SK-MEL-5 (cell line): ENCODE measurements around the gene MRPL55. TPM values are rescaled to one million over a fixed set of nuclear protein-coding genes. Genes with fewer than 3 reads are reported as not detected.

Experiments used
- DNase-seq: peaks from one replicate; pipeline ENCODE4 v3.0.0-alpha.2; 2016; ENCODE audit warnings: low read depth, low spot score
- in situ Hi-C: cut with HindIII; loops from 2 replicates; pipeline ENCODE4 v1.10.0; 2016; ENCODE audit warnings: low sequenced_read_pairs, high pct_unique_total_duplicates, low pct_unique_long_range_greater_than_20kb
- small RNA-seq, 2 experiments: library from RNA; depleted of rRNA; stranded (forward); fragments of <200 nt; gene quantifications; one replicate each; pipeline ENCODE3, GENCODE V24; 2014
- total RNA-seq: library from RNA; depleted of rRNA; stranded (reverse); fragments of >200 nt; shearing (Covaris generic); gene quantifications from 2 replicates; pipeline ENCODE4 v1.2.3, GENCODE V29; 2014; rRNA removed

The MRPL55 gene
- total RNA-seq, 1 experiment from 2014 or later: 59.6 TPM

DNA sequence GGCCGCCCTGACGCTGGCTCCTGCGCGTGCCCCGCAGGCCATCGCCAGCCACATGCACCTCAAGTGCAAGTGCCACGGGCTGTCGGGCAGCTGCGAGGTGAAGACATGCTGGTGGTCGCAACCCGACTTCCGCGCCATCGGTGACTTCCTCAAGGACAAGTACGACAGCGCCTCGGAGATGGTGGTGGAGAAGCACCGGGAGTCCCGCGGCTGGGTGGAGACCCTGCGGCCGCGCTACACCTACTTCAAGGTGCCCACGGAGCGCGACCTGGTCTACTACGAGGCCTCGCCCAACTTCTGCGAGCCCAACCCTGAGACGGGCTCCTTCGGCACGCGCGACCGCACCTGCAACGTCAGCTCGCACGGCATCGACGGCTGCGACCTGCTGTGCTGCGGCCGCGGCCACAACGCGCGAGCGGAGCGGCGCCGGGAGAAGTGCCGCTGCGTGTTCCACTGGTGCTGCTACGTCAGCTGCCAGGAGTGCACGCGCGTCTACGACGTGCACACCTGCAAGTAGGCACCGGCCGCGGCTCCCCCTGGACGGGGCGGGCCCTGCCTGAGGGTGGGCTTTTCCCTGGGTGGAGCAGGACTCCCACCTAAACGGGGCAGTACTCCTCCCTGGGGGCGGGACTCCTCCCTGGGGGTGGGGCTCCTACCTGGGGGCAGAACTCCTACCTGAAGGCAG is 50.0 kb downstream of the MRPL55 start:
- DNase-seq: no peak
- in situ Hi-C loops: no loop called here

DNA sequence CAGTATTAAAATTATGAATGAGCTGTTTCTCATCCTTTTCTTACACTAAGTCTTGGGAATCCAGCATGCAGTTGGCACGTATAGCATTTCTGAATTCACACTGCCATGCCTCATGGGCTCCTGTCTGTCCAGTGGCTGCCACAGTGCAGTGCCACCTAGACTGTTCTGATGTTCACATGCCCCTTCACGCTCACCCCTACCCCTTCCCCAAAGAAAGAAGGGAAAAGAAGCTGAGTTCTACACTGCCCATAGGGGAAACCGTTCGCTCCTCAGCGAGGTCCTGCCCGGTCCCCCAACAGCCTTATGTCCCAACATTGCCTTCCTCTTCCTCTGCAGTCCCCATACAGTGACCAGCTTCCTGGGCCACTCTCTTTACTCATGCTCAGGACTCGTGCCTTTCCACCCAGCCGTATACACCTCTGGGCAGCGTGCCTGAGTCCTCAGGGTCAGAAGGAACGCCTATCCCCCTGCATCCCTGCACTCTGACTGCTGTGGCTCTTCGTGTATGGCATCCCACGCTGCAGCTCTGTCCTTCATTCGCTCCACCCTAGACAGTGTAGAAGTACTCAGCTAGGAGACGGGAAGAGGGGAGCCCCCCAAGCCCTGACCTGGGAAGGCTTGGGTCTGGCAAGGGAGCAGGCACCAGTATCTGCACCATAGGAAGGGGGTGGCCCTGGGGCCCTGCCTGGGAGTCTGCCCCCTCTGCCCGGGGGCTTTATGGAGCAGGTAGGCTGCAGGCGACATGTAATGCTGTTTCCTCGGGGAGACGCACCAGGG is 50.7 kb downstream of the MRPL55 start:
- in situ Hi-C loops: no loop called here
- DNase-seq: no peak

Small RNA genes within 50 kb of the gene (small RNA-seq; reads per million reads assigned to genes)
- 0 reads per million in 2 experiments for gene AL359510.1

Other genes with a start within 250 kb of the MRPL55 start
- gene WNT9A, start 161.4 kb downstream of the MRPL55 start, total RNA-seq: not detected in 2 replicates
- gene WNT3A, start 102.3 kb downstream of the MRPL55 start, total RNA-seq: not detected in 2 replicates
- 101 and 106 TPM in 2 replicates for gene ARF1, start 26.6 kb downstream of the MRPL55 start, total RNA-seq
- gene C1orf35, start 6.0 kb downstream of the MRPL55 start, total RNA-seq: 7.8 and 11.1 TPM in 2 replicates
- 198 and 236 TPM in 2 replicates for gene GUK1, start 31.0 kb upstream of the MRPL55 start, total RNA-seq
- gene GJC2, start 40.6 kb upstream of the MRPL55 start, total RNA-seq: 0.16 TPM in 1 of 2 replicates, not detected in the other
- gene IBA57, start 56.5 kb upstream of the MRPL55 start, total RNA-seq: 4.8 and 8.0 TPM in 2 replicates
- 0.98 and 1.7 TPM in 2 replicates for gene OBSCN, start 98.7 kb upstream of the MRPL55 start, total RNA-seq